Endometrial microvascular endothelial cells (primary cell): Measurements from ENCODE around the gene ASTN2. TPM values are rescaled to one million over a fixed set of nuclear protein-coding genes. Genes with fewer than 3 reads are reported as not detected.

Source experiments
- in situ Hi-C: cut with HindIII; loops from 2 replicates; pipeline ENCODE4 v1.10.0; 2017; ENCODE audit warnings: low sequenced_read_pairs, low pct_unique_long_range_greater_than_20kb; ENCODE audit errors: inconsistent ontology term
- total RNA-seq: library from RNA; depleted of rRNA; stranded (reverse); fragments of >200 nt; gene quantifications from one replicate; pipeline ENCODE4 v1.2.3, GENCODE V29; 2015; ENCODE audit errors: inconsistent ontology term

Gene ASTN2
- total RNA-seq, 1 donor from 2014 or later = 2.1 TPM

DNA sequence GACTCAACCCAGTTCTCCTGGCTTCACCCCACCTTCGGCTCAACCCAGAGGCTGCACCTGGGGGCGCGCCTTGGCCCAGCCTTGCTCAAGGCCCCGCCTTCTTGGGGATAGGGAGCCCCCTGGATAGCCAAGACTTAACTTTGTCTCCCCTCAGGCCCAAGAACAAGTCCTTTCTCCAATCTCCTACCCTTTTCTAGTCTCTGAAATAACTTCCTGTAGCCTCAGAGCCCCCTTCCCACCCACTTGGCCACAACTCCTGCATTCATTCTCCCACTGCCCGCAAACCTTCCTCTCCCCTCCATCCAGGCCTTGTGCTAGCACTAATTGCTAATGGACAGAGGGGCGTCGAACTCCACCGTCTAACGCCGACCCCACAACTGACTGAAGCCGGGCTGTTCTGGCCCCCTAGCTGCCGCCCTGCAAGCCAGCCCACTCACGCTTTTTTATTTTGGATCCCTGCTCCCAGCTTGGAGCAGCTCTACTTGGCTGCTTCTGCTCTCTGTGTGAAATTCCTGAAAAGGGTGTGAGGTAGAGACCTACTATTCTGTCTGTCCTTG is 579 bp upstream of the ASTN2 start:
- in situ Hi-C loops = no loop called here

DNA sequence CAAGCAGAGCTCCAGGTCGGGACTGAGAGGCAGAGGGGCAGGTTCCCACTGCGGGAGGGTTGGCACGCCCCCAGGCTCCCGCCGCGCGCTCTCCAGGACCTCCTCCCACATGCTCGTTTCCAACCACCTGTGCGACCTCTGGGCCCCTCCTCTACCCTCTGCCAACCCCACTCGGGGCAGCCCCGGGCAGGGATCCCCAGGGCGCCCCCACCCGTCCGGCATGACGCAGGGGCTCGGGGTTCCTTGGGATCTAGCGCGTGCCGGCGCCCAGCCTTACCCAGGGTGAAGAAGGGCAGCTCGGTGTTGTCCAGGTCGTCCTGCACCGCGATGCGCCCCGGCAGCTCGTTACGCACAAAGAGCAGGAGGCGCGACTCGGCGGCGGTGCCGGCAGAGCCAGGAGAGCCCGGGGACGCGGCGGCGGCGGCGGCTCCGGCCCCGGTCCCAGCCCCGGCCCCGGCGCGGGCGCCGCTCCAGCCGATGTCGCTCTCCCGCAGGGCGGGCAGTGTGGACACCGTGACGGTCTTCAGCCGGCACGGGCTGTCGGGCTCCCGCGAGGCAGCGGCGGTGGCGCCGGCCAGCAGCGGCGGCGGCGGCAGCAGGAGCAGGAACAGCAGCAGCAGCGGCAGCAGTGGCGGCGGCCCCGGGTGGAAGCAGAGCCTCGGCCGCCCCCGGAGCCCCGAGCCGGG is 494 bp downstream of the ASTN2 start:
- in situ Hi-C loops = no loop called here

DNA sequence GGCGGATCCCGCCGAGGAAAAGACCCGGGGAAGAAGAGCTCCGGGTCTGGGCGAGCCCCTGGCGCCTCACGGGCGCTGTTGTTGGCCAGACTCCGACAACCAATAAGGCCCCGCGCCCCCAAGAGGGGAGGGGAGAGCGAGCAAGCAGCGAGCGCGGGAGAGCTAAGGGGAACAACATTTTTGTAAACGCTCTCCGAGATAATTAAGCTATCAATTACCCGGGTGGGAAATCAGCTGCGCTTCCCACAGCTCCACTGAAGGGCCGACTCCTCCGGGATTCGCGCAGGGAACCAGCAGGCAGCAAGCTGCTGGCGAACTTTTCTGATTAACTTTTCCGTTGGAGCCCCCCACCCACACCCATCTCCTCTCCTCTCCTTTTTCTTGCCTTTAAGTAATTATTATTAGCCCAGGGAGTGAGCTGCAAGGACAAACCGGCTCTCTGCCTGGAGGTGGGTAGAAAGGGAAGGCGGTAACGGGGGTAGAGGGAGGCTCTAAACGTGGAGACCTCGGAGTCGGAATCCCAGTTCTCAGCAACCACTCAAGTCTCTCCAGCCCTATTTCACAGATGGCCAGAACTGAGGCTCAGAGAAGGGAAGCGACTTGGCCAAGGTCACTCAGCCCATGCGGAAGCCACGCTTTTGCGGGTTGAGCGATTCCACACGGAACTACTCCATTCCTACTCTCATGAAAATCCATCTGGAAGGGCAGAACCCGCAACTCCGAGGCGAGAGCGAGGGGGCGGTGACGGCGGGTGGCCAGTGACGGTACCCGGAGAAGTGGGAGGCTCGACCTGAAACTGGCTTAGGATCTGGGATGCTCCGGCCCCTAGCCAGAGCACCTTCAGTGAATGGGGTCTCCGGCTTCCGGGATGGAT is 1.3 kb downstream of the ASTN2 start:
- in situ Hi-C loops = no loop called here

DNA sequence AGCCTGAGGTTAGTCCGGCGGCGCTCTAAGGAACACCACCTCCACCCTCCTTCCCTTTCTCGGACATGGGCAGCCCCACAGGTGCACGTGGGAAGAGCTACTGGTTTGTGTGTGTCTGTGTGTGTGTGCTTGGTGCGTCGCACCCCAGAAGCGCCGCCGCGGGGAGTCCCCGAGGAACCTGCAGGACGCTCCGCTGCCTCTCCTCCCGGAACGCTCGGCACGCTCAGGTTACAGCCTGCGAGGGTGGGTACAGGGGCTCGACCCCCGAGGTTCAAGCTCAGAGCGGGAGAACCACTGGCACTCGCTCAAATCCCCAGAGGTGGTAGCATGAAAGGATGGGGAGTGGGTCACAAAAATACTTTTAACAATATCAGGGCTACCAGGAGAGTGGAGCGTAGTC is 2.0 kb downstream of the ASTN2 start:
- in situ Hi-C loops = no loop called here

DNA sequence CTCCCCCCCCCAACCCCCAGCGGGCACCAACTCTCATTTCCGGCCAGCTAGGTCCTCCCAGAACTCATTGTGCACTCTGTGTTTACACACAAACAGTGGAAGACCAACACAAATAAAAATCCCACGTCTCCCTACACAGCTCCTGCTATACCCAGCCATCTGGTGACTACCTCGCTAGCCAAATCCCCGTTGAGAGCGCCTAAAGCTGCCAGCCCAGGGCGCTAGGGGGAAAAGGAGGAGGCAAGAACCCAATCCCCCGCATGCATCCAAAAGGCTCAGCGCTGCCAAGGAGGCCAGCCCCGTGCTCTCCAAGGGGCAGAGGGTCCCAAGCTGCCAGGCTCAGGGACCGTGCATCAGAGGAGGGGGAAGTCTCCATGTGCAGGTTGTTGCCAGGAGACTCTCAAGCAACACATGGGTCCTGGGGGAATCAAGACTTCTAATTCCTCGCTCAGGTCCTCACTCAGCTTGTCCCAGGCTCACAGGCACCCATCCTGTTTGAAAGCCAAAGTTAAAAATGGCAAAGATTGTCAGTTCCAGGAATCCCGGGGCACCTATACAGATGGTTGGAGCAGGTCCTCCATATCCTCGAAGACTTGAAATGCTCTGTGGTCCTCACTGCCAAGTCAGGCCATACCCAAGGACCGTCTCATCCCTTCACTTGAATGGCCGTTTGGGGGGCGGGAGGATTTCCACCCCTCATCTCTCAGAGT is 2.7 kb downstream of the ASTN2 start:
- in situ Hi-C loops = no loop called here

DNA sequence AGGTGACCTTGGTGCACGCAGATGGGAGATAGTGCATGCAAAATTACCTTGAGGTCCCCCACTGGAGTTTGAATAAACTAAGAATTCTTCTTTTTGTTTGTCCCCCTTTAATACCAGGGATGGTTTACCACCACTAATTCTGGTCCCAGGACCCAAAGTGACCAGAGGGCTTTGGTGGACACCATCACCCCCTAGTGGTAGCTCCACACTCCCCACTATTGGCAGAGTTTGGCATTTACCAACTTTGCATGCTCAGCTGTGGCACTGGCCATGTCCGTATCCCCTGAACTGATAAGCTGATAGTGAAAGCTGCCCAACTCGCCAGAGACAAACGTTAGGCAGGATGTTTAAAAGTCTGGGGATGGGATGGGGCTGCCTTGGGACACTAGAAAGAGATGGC is 3.3 kb downstream of the ASTN2 start:
- in situ Hi-C loops = no loop called here

DNA sequence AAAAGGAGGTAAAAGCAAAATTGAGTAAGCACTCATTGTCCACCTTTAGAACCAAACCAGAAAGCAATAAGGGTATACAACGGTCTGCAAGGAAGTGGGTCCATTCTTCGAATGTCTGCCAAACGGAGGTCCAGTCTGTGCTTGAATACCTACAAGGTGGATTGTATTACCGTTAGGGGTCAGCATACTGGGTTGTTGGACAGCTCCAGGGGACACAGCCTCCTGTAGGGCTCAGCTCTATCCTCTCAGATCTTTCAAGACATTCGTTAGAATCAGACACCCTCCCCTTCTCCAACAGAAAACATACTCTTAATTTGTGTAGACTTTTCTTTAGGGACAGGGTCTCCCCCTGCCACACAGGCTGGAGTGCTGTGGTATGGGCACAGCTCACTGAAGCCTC is 5.5 kb downstream of the ASTN2 start:
- in situ Hi-C loops = no loop called here

DNA sequence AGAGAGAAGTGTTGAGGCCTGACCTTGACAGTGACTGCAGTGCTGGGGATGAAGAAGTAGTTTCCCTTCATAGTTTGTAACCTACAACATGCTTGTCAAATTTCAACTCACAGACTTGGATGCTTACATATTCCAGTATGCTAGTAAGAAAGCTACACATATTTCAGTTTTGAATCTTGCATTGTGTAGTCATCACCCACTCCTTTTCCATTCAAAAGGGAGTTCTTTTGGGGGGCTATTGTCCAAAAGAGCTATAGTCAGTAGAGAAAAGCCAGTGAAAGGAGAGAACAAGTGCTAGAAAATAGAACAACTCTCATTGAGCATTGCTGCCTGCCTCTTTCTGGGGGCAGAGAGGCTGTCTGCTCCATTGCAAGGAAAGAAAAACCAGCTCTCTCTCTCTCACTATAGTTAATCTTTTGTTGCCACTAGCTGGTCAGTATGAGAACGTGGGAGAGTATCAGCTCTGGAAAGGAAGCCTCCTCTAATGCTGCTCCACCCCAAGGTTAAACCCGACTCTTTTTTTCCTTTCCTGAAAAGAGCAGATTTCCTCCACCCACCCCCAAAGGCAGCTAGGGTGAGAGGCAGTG is 7.3 kb downstream of the ASTN2 start:
- in situ Hi-C loops = no loop called here

DNA sequence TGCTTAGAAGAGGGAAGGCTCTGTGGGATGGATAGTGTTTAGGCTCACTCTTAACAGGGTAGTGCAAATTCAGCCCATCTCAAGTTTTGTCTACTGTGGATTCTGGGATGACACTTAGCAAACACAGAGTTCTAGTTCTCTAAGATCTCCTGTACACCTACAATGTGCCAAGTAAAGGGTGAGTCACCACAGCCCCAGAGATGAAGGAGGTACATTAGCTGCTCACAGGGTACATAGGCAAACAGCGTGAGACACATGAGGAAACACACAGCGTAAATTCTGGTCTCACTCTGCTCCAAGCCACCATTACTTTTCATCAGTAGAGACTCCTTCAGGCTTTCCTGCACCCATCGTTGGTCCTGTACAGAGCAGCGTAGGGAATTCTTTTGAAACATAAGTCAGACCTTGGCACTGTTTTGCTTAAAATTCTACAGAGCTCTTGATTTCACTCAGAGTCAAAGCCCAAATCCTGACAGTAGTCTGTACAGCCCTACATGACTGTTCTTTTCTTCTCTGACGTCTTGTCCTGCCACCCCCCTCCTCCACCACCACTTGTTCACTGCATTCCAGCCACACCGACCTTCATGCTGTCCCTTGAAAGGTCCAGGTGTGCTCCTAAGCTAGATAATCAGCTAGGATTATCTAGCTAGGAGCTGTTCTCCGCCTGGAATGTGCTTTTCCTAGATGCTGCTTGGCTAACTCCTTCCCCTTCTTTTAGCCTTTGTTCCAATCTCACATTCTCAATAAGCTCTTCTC is 8.7 kb downstream of the ASTN2 start:
- in situ Hi-C loops = no loop called here

DNA sequence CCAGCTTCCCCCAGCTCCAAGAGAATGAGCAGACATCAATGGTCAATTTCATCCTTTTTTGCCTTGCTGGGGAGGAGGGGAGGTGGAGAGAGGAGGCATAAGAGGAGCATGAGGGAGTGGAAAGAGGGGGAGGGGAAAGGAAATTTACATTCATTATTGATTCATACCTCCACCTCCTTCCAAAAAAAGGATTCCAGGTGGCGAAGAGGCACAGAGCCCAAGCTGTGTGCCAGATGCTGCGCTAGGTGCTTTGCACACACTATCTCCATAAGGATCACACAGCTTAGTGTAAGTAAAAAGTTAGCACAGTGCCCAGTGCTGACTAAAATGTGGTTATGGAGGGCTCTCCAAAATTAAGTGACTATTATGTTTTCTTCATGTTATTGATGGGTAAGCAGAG is 11.0 kb downstream of the ASTN2 start:
- in situ Hi-C loops = no loop called here

DNA sequence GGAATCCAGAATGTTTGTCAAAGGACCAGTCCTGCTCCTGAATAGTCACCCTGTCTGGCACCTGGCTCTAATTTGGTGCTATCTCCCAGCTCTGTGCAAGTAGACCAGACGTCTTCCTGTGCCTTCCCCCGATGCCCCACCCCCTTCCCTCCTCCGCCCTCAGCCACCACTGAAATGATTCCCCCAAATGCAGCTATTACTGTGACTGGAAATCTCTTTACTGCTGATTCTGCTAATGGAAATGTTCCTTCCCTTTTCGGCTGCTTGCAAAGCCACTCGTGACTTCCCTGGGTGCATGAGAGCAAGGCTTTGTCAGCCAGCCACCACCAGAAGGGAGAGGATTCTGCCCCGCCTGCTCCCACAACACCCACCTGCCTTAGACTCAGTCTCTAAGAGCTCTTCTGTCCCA is 11.4 kb downstream of the ASTN2 start:
- in situ Hi-C loops = no loop called here

DNA sequence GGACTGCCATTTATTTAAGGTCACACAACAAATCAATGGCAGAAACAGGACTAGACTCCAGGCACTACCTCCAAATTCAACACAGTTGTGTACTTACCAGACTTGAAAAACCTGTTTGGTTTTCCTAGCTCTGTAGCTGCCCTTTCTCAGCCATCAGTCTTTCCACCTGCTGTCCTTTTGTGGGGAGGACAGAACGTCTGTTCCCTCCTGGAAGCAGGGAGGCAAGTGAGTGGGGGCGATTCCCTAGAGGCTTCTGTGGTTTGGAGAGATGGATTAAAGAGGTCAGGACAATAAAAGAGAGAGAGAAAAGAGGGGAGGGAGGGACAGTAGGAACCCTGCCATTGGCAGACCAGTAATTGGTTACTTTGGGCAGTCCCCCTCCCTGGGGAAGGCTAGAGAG is 14.7 kb downstream of the ASTN2 start:
- in situ Hi-C loops = no loop called here

DNA sequence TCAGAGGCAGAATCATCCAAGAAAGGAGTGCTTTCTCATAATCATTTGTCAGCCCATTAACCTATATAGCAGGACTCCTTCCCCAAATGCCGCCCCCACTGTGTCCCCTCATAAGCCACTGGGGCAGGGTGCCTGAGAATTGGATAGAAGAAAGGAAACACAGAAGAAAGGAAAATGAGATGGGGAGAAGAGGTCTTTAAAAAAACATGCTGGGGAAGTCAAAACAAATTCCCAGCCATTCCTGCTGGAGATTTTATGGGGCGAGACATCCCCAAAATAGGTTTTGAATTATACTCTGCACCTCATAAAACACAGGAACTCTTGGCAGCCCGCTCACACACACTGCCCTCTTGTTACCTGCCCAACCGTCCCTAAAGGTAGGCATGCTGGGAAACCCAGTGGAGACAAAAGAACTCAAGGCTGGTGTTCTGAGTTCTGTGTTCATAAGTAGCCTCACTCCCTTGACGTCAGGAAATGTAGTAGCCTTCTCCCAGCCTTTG is 19.7 kb downstream of the ASTN2 start:
- in situ Hi-C loops = no loop called here

DNA sequence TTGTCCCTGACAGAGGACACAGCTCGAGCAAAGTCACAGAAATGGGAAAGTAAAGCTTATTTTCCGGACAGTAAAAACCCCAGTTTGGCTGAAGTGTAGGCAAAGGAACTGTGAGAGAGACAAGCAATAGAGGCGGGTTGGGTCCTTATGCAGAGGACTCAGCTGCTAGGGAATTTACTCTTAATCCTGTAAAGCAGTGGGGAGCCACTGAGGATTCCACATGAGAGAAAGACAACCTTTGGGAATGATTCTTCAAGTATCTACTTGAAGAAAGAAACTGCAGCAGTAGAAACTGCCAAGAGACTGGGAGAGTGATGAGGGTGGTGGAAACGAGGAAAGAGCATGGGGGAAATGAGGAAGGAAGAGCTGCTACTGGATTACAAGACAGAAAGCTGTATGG is 20.2 kb downstream of the ASTN2 start:
- in situ Hi-C loops = no loop called here

DNA sequence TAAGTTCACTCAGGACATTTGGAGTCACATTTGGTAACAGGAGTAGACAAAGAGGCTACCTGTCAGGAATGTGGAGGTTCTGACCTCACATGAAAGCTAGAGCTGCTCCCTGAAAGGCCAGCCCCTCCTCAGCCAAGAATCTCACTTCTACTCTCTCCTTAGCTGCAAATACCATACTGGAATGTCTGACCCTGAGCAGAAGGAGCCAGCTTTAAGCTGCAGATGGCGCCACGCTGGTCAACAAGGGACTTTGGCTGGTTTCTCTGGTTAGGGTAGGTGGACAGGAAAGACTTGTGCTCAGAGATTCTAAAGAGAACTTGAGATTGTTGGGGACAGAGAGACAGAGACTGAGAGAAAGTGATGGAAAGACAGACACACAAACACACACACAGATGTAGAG is 21.9 kb downstream of the ASTN2 start:
- in situ Hi-C loops = no loop called here

DNA sequence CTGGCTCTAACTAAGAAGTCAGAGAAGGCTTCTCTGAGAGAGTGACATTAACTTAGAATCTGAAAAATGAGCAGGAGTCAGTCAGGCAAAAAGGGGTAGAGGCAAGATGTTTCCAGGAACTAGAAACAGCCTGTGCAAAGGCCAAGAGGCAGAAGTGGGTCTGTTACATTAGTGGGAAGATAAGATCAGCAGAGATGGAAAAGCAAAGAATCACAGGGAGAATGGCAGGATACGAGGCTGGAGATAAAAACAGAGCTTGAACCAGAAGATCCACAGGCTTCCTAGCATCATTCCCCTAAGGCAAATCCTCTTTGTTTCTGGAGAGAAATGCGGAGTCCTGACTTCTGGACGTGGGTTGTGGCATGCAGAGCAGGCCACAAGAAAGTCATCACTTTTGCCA is 27.4 kb downstream of the ASTN2 start:
- in situ Hi-C loops = no loop called here

DNA sequence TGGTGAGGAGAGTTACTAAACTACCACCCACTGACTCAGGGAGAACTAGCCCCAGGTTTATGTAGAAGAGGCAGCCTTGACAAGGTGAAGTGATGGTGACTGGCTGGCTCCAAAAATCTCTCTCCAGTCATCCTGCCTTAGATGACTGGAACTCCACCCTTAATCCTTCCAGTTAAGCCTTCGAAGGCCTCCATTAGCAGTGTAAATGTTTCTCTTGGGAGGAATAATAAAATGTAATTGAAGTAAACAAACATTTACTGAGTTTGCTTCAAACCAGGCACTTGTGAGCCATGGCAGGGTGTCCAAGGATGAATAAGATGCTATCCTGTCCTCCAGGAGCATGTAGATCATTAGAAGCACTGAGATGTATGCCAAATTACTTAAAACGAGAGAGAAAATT is 35.5 kb downstream of the ASTN2 start:
- in situ Hi-C loops = no loop called here

DNA sequence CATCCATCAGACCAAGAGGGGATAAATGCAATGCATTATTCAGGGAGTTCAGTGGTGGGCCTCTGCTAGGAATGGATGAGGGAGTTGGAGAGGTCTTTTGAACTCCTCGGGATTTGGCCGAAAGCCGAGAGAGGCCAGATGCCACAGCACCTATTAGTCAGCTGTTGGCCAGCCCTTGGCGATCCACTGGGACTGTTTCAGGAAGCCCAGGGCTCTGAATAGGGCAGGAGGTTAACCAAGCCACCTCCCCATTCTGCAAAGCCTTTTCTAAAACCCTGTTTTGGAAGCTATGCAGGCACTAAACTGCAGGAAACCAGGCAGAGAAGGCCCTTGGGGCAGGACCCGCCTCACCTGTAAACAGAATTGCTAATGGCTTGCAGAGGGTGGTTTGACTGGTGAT is 37.8 kb downstream of the ASTN2 start:
- in situ Hi-C loops = no loop called here
